MM.1S (cell line): ENCODE data around the gene IDH1.

Experiments used
- DNase-seq: peaks from one replicate; pipeline ENCODE4 v3.0.0-alpha.2; 2015
- H2AFZ ChIP-seq: fragments of 300-600 bp; sonication (generic); 2 replicates; pipeline ENCODE4 v1.6.0; 2016; ENCODE audit warnings: antibody characterized with exemption, low read length
- H3F3A ChIP-seq: fragments of 300-600 bp; sonication (generic); 2 replicates; pipeline ENCODE4 v1.6.1; 2016; ENCODE audit warnings: mild to moderate bottlenecking, antibody characterized with exemption, low read length, moderate library complexity, mixed read lengths; ENCODE audit not compliant: insufficient read depth
- H3K27ac ChIP-seq: fragments of 300-600 bp; sonication (generic); 2 replicates; pipeline ENCODE4 v1.5.1; 2016; ENCODE audit warnings: mild to moderate bottlenecking, low read length
- H3K27me3 ChIP-seq: fragments of 300-600 bp; sonication (generic); replicated peaks from 2 replicates; pipeline ENCODE4 v1.6.0; 2016; ENCODE audit warnings: low read length; ENCODE audit not compliant: insufficient read depth
- H3K36me3 ChIP-seq: fragments of 300-600 bp; sonication (generic); replicated peaks from 2 replicates; pipeline ENCODE4 v1.6.1; 2016; ENCODE audit warnings: mild to moderate bottlenecking, low read length, mixed read lengths; ENCODE audit not compliant: insufficient read depth
- H3K4me1 ChIP-seq: fragments of 300-600 bp; sonication (generic); 2 replicates; pipeline ENCODE4 v1.6.1; 2016; ENCODE audit warnings: low read length, mixed read lengths
- H3K4me2 ChIP-seq: fragments of 300-600 bp; sonication (generic); 2 replicates; pipeline ENCODE4 v1.6.0; 2016; ENCODE audit warnings: low read depth, low read length
- H3K4me3 ChIP-seq: fragments of 300-600 bp; sonication (generic); 2 replicates; pipeline ENCODE4 v1.5.1; 2016; ENCODE audit warnings: low read length, mixed read lengths
- H3K79me2 ChIP-seq: fragments of 300-600 bp; sonication (generic); 2 replicates; pipeline ENCODE4 v1.6.1; 2016; ENCODE audit warnings: mixed run types, low read length, mixed read lengths
- H3K9ac ChIP-seq: fragments of 300-600 bp; sonication (generic); 2 replicates; pipeline ENCODE4 v1.6.1; 2016; ENCODE audit warnings: low read length, mixed read lengths
- H3K9me2 ChIP-seq: fragments of 300-600 bp; sonication (generic); replicated peaks from 2 replicates; pipeline ENCODE4 v1.6.1; 2016; ENCODE audit warnings: mild to moderate bottlenecking, low read length, mixed read lengths; ENCODE audit not compliant: insufficient read depth
- H3K9me3 ChIP-seq: fragments of 300-600 bp; sonication (generic); replicated peaks from 2 replicates; pipeline ENCODE4 v1.6.1; 2016; ENCODE audit warnings: mild to moderate bottlenecking, low read length, mixed read lengths; ENCODE audit not compliant: insufficient read depth
- H4K20me1 ChIP-seq: fragments of 300-600 bp; sonication (generic); 2 replicates; pipeline ENCODE4 v1.6.1; 2016; ENCODE audit warnings: mild to moderate bottlenecking, low read length, moderate library complexity, mixed read lengths; ENCODE audit not compliant: insufficient read depth
- EZH2 ChIP-seq: fragments of 300-600 bp; sonication (generic); optimal IDR thresholded peaks from 2 replicates; pipeline ENCODE3; 2017; ENCODE audit warnings: low read depth, mild to moderate bottlenecking, antibody characterized with exemption, low read length, mixed read lengths
- EZH2phosphoT487 ChIP-seq: fragments of 300-600 bp; sonication (generic); IDR thresholded peaks from 2 replicates; pipeline ENCODE4 v1.6.1; 2018; ENCODE audit warnings: antibody characterized with exemption, low read length
- TF ChIP-seq, protein P1 (sequence below): fragments of 300-600 bp; sonication (generic); IDR thresholded peaks from 2 replicates; pipeline ENCODE4 v1.5.1; 2016; ENCODE audit warnings: antibody characterized with exemption, low read length, mixed read lengths

Gene IDH1

GRCh38 chr2:208285853-208286252 is 31.0 kb upstream of the IDH1 start:
- Histone ChIP-seq H3F3A (no peaks in the 10 kb centered on the region), H3K9me2 (no peaks in the 10 kb centered on the region), H3K27me3 (no peaks in the 10 kb centered on the region), H3K4me1 (no peaks in the 10 kb centered on the region), H2AFZ (no peak overlapping the region), H4K20me1 (no peaks in the 10 kb centered on the region), H3K4me3 (no peak overlapping the region), H3K9ac (no peak overlapping the region), H3K27ac (no peak overlapping the region), H3K36me3 (0 out of 2 replicates have a peak, but pooled peaks cover 6% of the 10 kb centered on the region), H3K9me3 (no peaks in the 10 kb centered on the region), H3K4me2 (no peak overlapping the region), H3K79me2 (no peaks in the 10 kb centered on the region)
- TF ChIP-seq EZH2phosphoT487 (no peak), EZH2 (no peak)
- TF ChIP-seq, protein P1, sequence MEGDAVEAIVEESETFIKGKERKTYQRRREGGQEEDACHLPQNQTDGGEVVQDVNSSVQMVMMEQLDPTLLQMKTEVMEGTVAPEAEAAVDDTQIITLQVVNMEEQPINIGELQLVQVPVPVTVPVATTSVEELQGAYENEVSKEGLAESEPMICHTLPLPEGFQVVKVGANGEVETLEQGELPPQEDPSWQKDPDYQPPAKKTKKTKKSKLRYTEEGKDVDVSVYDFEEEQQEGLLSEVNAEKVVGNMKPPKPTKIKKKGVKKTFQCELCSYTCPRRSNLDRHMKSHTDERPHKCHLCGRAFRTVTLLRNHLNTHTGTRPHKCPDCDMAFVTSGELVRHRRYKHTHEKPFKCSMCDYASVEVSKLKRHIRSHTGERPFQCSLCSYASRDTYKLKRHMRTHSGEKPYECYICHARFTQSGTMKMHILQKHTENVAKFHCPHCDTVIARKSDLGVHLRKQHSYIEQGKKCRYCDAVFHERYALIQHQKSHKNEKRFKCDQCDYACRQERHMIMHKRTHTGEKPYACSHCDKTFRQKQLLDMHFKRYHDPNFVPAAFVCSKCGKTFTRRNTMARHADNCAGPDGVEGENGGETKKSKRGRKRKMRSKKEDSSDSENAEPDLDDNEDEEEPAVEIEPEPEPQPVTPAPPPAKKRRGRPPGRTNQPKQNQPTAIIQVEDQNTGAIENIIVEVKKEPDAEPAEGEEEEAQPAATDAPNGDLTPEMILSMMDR = no peak
- DNase-seq = no peak

DNA sequence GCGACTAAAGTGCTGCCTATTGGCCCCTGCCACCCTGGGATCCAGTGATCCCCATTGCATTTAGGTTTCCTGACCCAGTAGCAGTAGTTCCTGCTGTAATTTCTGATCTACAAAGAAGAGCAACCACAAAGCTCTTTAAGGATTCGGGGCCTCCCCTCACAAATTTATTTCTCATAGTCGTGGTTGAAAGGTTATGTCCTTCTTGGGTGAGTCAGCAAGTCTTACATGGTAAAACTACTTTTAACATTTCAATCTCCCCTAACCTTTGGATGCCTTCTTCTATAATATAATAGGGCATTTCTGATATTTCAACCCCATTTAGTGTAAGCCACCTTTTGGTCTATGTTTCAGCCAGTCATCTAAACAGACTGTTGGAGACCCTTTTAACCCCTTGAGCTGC is 26.1 kb upstream of the IDH1 start:
- Histone ChIP-seq H3K79me2 (no peaks in the 10 kb centered on the region), H4K20me1 (no peaks in the 10 kb centered on the region), H3K9me2 (no peaks in the 10 kb centered on the region), H3K9me3 (no peaks in the 10 kb centered on the region), H3K27me3 (no peaks in the 10 kb centered on the region), H3K4me3 (no peak overlapping the region), H3K9ac (no peak overlapping the region), H3K36me3 (0 out of 2 replicates have a peak, but pooled peaks cover 5% of the 10 kb centered on the region), H2AFZ (no peak overlapping the region), H3K4me2 (no peak overlapping the region), H3K4me1 (no peaks in the 10 kb centered on the region), H3K27ac (no peak overlapping the region), H3F3A (no peaks in the 10 kb centered on the region)
- DNase-seq = no peak
- TF ChIP-seq, protein P1 = no peak
- TF ChIP-seq EZH2phosphoT487 (no peak), EZH2 (no peak)

DNA sequence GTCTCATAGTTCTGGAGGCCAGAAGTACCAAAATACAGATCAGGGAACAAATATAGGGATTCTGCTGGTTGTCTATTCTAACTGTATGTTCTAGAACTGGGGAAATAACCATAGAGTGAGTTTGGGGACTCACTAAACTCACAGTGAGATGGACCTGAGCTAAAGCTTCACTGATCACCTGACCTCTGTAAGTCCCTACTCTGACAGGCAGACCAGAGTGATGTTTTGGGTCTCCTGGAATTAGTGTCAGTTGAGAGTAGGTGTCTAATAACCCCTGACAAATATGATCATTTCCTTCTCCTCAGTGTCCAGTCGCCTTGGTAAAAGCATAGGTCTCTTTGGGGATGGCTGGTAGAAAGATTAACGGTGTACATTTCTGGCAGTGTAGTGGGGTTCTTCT is 25.4 kb upstream of the IDH1 start:
- no peak for TF ChIP-seq EZH2
- Histone ChIP-seq H3K4me1 (no peaks in the 10 kb centered on the region), H3K9me2 (no peaks in the 10 kb centered on the region), H3K27me3 (no peaks in the 10 kb centered on the region), H2AFZ (no peak overlapping the region), H3K36me3 (0 out of 2 replicates have a peak, but pooled peaks cover 5% of the 10 kb centered on the region), H4K20me1 (no peaks in the 10 kb centered on the region), H3F3A (no peaks in the 10 kb centered on the region), H3K9me3 (no peaks in the 10 kb centered on the region), H3K9ac (no peak overlapping the region), H3K4me3 (no peak overlapping the region), H3K79me2 (no peaks in the 10 kb centered on the region), H3K4me2 (no peak overlapping the region), H3K27ac (no peak overlapping the region)
- DNase-seq = no peak

- Histone ChIP-seq H3K4me1 (no peaks in the 10 kb centered on the region), H3K36me3 (0 out of 2 replicates have a peak, but pooled peaks cover 5% of the 10 kb centered on the region), H4K20me1 (no peaks in the 10 kb centered on the region)
These were observed 24.4 kb upstream of the IDH1 start for GRCh38 chr2:208279236-208279635.

More at GRCh38 chr2:208279236-208279635, 24.4 kb upstream of the IDH1 start:
- H2AFZ ChIP-seq = no peak overlapping the region
- no peaks in the 10 kb centered on the region for H3K9me2 ChIP-seq
- no peaks in the 10 kb centered on the region for H3K79me2 ChIP-seq
- TF ChIP-seq, protein P1 = no peak
- TF ChIP-seq EZH2 (no peak), EZH2phosphoT487 (no peak)
- H3K9ac ChIP-seq = no peak overlapping the region
- no peak overlapping the region for H3K4me2 ChIP-seq
- H3F3A ChIP-seq = no peaks in the 10 kb centered on the region
- H3K27me3 ChIP-seq = no peaks in the 10 kb centered on the region
- no peak overlapping the region for H3K4me3 ChIP-seq
- no peaks in the 10 kb centered on the region for H3K9me3 ChIP-seq
- H3K27ac ChIP-seq = no peak overlapping the region
- DNase-seq = no peak
